Heart left ventricle (tissue), 13 donors: ENCODE results near the gene TRIM32.

Experiments used
- CTCF ChIP-seq, 12 donors: fragments of 200-600 bp; sonication (generic) in 4 of 12; IDR thresholded peaks; one replicate each; pipeline versions ENCODE4 v1.5.0 to v1.8.0; 2018 to 2022; ENCODE audit warnings: antibody characterized with exemption in 12 of 12, mild to moderate bottlenecking in 5 of 12
- POLR2A ChIP-seq, 2 donors: fragments of 450-650 bp; IDR thresholded peaks; one replicate each; pipeline ENCODE4 v1.6.1; 2017; ENCODE audit warnings: antibody characterized with exemption in 2 of 2, mild to moderate bottlenecking in 2 of 2, moderate library complexity in 2 of 2
- donor health status: ischemic (EF 13 %, LVEDD 7.1; RV severe dilation, severe dysfunction).
- donor health status: DM: no; HTN: yes; CAD: no.
- donor health status: DM: no; HTN: no; CAD: no.
- donor health status: ischemic (EF 25% LVEDD 6.9; RV normal size, moderate dysfunction).
- donor health status: ischemic (EF 25% LVEDD 5.7; RV mildly dilated, moderate dysfunction).
- donor health status: ischemic (EF 35%, LVEDD 5.7; RV mildly dilated, moderate dysfunction).
- donor health status: nonischemic (EF 11% LVEDD 7.7; RV severe dilation, severe dysfunction).
- donor health status: DM: yes; HTN: yes; CAD: no.
- donor health status: PGD.
- donor health status: ischemic (EF 29% LVEDD 5.4; RV normal size, mild dysfunction).
- donor health status: nonischemic (EF 23%, LVEDD 6.1; RV moderate dilation, normal function).

- no peak for TF ChIP-seq CTCF (IDR thresholded peaks at IDR 0.05)
- no peak for TF ChIP-seq POLR2A (IDR thresholded peaks at IDR 0.05)
These were observed 28.8 kb upstream of the TRIM32 start for GRCh38 chr9:116658265-116658664.
